GM18511 (cell line): ENCODE measurements around the gene EDEM1.
"Not testable (repeated sequence)": the region's sequence is repeated elsewhere in the genome, so short reads cannot be mapped to it uniquely, and the experiment has no call there.

Experiments
- ATAC-seq: cut with Tn5 transposase; IDR thresholded peaks from one replicate; pipeline ENCODE4 v1.9.1; 2021; ENCODE audit warnings: mild to moderate bottlenecking, moderate library complexity; ENCODE audit not compliant: unreplicated experiment

Gene EDEM1

DNA sequence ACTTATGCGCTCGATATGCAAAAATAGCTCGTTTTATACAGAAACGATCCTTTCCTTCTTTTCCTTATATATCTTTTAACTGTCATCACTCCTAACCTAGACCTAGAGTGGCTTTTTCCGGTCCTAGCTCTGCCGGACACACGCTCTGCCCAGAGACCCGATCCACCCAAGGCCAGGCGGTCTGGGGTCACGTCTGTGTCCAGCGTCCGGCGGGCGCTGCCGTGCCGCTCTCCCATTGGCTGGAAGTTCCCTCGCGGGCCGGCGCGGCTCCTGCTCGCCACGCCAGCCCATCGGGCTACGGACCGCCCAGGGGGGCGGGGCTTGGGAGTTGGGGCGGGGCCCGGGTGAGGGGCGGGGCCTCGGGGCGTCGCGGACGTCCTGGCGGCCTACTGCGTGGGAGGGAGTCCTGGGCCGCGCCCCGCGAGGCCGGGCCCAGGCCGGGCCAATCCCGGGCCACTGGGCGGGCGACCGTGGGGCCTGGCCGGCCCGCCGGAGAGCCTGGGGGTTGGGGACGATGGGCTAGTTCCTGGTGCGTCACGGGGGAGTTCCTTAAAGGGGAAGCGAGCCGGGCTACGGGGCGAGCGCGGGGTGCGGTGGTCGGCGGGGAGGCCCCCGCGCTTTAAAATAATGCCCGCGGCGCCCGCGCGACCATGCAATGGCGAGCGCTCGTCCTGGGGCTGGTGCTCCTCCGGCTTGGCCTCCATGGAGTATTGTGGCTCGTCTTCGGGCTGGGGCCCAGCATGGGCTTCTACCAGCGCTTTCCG, at the start of gene EDEM1:
Gene EDEM1 (plus strand): TSS at position 552 of the 764 bp plus-strand sequence. CDS start 99 bp downstream, at position 651.
- peak; percentile 78 for ATAC-seq

DNA sequence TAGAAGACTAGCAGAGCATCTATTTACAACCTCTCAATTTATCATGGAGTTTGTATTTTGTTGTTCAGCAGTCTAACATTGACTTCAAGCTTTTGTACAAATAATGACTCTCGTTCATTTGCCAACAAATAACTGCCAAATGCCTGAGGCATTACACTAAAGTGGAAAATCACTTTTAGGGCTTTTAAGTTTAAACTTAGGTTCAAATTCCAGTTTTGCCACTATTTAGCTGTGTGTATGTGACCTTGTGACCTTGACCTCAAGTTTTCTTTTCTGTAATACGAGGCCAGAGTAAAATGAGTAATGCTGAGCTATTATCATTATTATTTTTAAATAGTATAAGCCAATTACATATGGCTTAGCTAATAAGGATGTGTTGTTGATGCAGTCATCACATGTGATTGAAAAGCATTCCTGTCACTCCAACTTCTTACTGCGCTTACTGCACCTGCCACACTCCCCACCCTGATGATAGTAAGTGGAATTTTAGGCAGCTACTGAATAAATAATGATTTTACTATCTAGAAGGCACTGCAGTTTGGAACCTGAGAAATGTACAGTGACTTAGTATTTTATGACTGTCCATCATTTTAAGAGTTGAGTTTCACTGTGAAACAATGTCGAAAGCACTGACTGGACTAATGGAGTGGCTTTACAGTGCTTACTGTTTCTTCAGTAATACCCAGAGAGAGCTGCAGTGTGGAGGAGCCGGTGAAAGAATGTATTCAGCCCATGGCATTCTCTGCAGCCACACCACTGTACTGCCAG, 49.1 kb upstream of the EDEM1 start:
- no peak for ATAC-seq

- peak; percentile 52 for ATAC-seq
These were observed 47.3 kb upstream of the EDEM1 start for GRCh38 chr3:5140230-5140621.

DNA sequence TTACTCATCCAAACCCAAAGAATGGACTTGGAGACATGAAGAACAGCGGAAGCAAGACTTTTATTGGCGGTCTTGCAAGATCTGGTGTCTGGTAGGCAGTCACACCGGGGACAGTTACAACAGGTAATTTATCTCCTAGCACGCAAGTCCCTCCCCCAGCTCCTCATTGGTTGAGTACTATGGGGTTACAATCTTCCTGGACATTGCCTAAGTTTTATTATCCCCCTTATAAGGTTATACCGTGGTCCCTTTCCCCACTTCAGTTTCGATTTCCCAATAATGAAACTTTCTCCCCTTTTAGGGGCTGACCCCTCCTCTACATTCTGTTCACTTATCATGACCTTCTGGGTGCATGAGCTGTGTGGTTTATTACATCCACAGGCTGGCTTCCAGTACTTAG, 46.7 kb upstream of the EDEM1 start:
- ATAC-seq, result no peak

- ATAC-seq, result no peak
These were observed 45.7 kb upstream of the EDEM1 start for GRCh38 chr3:5141760-5142159.

- ATAC-seq, result no peak
These were observed 44.0 kb upstream of the EDEM1 start for GRCh38 chr3:5143464-5143863.

- no peak for ATAC-seq
These were observed 43.1 kb upstream of the EDEM1 start for GRCh38 chr3:5144316-5144994.

DNA sequence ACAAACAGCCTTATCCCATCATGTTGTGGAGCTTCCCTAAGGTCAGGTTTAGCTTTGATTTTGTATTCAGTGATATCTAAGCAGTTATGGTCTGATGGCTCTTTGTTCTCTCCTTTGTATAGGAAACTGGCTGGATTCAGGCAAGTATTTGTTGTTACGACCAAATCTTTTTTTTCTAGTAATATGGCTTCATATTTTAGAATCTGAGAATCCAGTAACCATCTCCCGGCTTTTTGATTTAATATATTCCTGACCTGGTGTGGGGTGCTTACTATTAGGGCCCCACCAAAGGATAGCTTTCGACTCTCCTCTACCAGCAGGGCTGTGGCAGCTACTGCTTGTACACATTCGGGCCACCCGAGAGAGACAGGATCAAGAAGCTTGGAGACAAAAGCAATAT, 42.4 kb upstream of the EDEM1 start:
- no peak for ATAC-seq

DNA sequence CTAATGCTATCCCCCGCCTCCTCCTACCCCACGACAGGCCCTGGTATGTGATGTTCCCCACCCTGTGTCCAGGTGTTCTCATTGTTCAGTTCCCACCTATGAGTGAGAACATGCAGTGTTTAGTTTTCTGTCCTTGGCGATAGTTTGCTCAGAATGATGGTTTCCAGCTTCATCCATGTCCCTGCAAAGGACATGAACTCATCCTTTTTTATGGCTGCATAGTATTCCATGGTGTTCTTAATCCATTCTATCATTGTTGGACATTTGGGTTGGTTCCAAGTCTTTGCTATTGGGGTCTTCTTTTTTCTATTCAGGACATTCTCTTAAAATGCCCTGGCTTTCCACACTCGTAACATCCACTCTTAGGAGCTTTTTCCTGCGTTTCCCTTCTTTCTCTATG, 40.4 kb upstream of the EDEM1 start:
- ATAC-seq, result not testable (repeated sequence)

- ATAC-seq, result no peak
These were observed 38.1 kb upstream of the EDEM1 start for GRCh38 chr3:5149306-5149880.

- ATAC-seq, result no peak
These were observed 35.9 kb upstream of the EDEM1 start for GRCh38 chr3:5151586-5151985.

DNA sequence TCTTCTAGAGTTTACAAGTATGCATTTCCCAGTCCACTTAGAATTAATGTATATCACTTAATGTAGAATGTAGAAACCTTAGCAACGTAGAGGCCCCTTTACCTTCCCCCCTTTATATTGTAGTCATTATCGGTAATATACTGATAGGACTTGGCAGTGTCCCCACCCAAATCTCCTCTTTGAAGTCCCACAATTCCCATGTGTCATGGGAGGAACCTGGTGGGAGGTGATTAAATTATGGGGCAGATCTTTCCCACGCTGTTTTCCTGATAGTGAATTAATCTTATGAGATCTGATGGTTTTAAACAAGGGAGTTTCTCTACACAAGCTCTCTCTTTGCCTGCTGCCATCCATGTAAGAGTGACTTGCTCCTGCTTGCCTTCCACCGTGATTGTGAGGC, 34.4 kb upstream of the EDEM1 start:
- ATAC-seq, result no peak

- ATAC-seq, result no peak
These were observed 32.3 kb upstream of the EDEM1 start for GRCh38 chr3:5155241-5155640.

GRCh38 chr3:5160321-5160720, 27.2 kb upstream of the EDEM1 start:
- ATAC-seq, result no peak

GRCh38 chr3:5160940-5161858, 26.3 kb upstream of the EDEM1 start:
- ATAC-seq, result no peak

DNA sequence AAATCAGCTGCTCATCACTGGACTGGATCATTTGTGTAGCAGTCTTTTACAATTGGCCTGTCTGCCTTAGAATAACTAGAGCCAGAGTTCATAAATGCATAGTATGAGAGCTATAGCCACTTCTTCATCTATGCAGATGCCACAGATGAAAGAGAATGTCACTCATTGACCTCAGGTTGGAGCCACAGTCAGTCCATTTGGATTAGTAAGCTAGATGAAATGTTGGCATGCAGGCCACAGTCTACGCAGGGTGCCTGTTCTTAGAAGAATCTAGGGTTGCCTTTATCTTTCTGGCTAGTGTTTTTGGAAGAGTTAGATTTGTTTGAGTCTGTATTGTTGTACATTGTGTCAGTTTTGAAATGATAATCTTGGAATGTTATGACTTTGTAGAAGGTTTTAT, 25.4 kb upstream of the EDEM1 start:
- ATAC-seq, result no peak

- ATAC-seq, result no peak
These were observed 21.8 kb upstream of the EDEM1 start for GRCh38 chr3:5165698-5166097.

DNA sequence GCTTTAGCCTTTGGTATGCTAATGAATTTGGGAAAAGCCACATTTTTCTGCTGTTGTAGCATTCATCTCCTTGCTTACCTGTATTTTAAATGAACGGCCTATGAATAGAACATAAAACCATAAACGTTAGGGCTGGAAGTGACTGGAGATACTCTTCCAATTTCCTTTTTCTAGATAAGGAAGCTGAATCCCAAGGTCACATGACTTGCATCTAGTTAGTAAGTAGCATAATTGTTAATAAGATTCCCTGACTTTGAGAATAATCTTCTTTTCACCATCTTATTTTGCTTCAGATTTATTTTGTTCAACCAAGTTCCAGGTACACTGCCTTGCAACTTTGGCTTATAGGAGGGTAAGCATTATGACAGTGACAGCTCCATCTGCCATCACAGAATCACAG, 20.7 kb upstream of the EDEM1 start:
- no peak for ATAC-seq

GRCh38 chr3:5168110-5168509, 19.4 kb upstream of the EDEM1 start:
- ATAC-seq, result no peak

GRCh38 chr3:5169807-5170206, 17.7 kb upstream of the EDEM1 start:
- ATAC-seq, result no peak
